H1 (cell line): ENCODE data around the gene PMEPA1.

Experiments used
- CBX8 ChIP-seq: fragments of 300-800, 300-1000 bp; sonication (generic); IDR thresholded peaks from 2 replicates; pipeline ENCODE4 v1.7.1; 2016; ENCODE audit warnings: low read depth, low read length, borderline replicate concordance
- EGR1 ChIP-seq: IDR thresholded peaks from 2 replicates; pipeline ENCODE4 v1.6.1; 2011; ENCODE audit warnings: low read depth, low read length, borderline replicate concordance
- EZH2 ChIP-seq: fragments of 200-600 bp; sonication (generic); IDR thresholded peaks from 2 replicates; pipeline ENCODE4 v1.7.1; 2012; ENCODE audit warnings: low read depth, mild to moderate bottlenecking, moderate library complexity, low read length, inconsistent platforms; ENCODE audit not compliant: severe bottlenecking
- JUN ChIP-seq: IDR thresholded peaks from 2 replicates; pipeline ENCODE4 v1.6.1; 2011; ENCODE audit warnings: low read depth, mild to moderate bottlenecking, improper control_type of control experiment, low read length
- MAFK ChIP-seq: IDR thresholded peaks from 2 replicates; pipeline ENCODE4 v1.6.1; 2012; ENCODE audit warnings: low read depth, mild to moderate bottlenecking, improper control_type of control experiment, low read length
- POLR2A ChIP-seq, 2 experiments: IDR thresholded peaks; 1 replicate in 1 of 2; 2 replicates in 1 of 2; pipeline ENCODE4 v1.6.1; 2011; ENCODE audit warnings: low read depth in 2 of 2, low read length in 2 of 2, mild to moderate bottlenecking in 2 of 2; ENCODE audit errors: control extremely low read depth in 1 of 2
- RAD21 ChIP-seq, 2 experiments: IDR thresholded peaks in 1 of 2; conservative IDR thresholded peaks in 1 of 2; 2 replicates each; pipeline ENCODE4 v1.6.1; 2011; ENCODE audit warnings: low read depth in 2 of 2, low read length in 2 of 2, improper control_type of control experiment in 1 of 2, inconsistent platforms in 1 of 2, mild to moderate bottlenecking in 1 of 2, moderate library complexity in 1 of 2
- RFX5 ChIP-seq: IDR thresholded peaks from 2 replicates; pipeline ENCODE4 v1.6.1; 2011; ENCODE audit warnings: low read depth, low read length, improper control_type of control experiment, borderline replicate concordance
- SIX5 ChIP-seq: IDR thresholded peaks from 2 replicates; pipeline ENCODE4 v1.6.1; 2011; ENCODE audit warnings: mild to moderate bottlenecking, low read depth, low read length
- TAF1 ChIP-seq: IDR thresholded peaks from 2 replicates; pipeline ENCODE4 v1.6.1; 2011; ENCODE audit warnings: mild to moderate bottlenecking, low read depth, low read length
- TF ChIP-seq, protein P1 (sequence below), 3 experiments: IDR thresholded peaks; 1 replicate in 2 of 3; 2 replicates in 1 of 3; pipeline versions ENCODE4 v1.5.1 to v1.6.1; 2011; ENCODE audit warnings: low read length in 3 of 3, mild to moderate bottlenecking in 3 of 3, inconsistent platforms in 2 of 3, low read depth in 1 of 3, moderate library complexity in 1 of 3; ENCODE audit not compliant: insufficient read depth in 1 of 3; ENCODE audit errors: control extremely low read depth in 1 of 3

DNA sequence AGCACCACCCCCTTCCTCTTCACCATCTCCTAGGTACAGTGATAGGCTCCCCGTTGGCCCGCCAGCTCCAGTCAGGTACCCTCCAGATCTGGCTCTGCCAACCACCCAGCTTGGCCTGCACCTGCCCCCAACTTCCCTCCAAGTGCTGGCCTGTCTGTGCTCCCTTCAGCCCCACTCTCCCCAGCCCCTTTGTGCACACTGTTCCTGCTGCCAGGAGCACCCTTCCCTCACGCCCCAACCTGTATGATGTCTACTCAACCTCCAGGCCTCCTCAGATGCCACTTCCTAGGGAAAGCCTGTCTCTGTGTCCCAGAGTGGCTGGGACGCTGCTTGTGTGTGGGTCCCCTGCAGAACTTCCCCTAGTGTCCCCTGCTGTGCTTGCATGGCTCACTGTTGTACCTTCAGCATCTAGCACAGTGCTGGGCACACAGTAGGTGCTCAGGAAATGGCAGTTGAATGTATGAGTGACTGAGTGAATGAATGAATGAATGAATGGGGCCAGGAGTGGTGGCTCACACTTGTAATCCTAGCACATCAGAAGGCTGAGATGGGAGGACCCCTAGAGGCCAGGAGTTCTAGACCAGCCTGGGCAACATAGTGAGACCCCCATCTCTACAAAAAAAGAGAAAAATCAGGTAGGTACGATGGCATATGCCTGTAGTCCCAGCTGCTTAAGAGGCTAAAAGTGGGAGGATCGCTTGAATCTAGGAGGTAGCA, 92.6 kb downstream of the PMEPA1 start:
- TF ChIP-seq, protein P1, sequence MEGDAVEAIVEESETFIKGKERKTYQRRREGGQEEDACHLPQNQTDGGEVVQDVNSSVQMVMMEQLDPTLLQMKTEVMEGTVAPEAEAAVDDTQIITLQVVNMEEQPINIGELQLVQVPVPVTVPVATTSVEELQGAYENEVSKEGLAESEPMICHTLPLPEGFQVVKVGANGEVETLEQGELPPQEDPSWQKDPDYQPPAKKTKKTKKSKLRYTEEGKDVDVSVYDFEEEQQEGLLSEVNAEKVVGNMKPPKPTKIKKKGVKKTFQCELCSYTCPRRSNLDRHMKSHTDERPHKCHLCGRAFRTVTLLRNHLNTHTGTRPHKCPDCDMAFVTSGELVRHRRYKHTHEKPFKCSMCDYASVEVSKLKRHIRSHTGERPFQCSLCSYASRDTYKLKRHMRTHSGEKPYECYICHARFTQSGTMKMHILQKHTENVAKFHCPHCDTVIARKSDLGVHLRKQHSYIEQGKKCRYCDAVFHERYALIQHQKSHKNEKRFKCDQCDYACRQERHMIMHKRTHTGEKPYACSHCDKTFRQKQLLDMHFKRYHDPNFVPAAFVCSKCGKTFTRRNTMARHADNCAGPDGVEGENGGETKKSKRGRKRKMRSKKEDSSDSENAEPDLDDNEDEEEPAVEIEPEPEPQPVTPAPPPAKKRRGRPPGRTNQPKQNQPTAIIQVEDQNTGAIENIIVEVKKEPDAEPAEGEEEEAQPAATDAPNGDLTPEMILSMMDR (IDR thresholded peaks at IDR 0.05; ENCODE audit: control extremely low read depth in 1 of 3, insufficient read depth in 1 of 3, low read depth in 1 of 3, low read length in 3 of 3): no peak
- TF ChIP-seq CBX8 (no peak), RFX5 (no peak), SIX5 (no peak), TAF1 (no peak), MAFK (no peak), EZH2 (no peak), RAD21 (IDR thresholded peaks at IDR 0.05 in 1 of 2, conservative IDR thresholded peaks at IDR 0.05 in 1 of 2; ENCODE audit: low read depth in 2 of 2, low read length in 2 of 2) (no peak), POLR2A (IDR thresholded peaks at IDR 0.05; ENCODE audit: control extremely low read depth in 1 of 2, low read depth in 2 of 2, low read length in 2 of 2) (no peak), JUN (no peak), EGR1 (no peak)
